Stimulated activated CD8-positive, alpha-beta memory T cell treated with anti-CD3 and anti-CD28 coated beads, Interleukin-12 subunit alpha, Interleukin-12 subunit beta, amount 100 ng/mL, for 24 hours (primary cell): ENCODE data around the gene SUFU.

ENCODE experiments used
- DNase-seq: peaks from one replicate; pipeline ENCODE4 v3.0.0-alpha.2; 2020; ENCODE audit errors: extremely low read depth

Gene SUFU

GRCh38 chr10:102670871-102671434 lies 167.2 kb downstream of the SUFU start:
- DNase-seq, result no peak

- no peak for DNase-seq
Measured at GRCh38 chr10:102673236-102673818, 169.6 kb downstream of the SUFU start.

GRCh38 chr10:102673819-102674511 lies 170.2 kb downstream of the SUFU start:
- DNase-seq, result no peak

GRCh38 chr10:102674566-102674965 lies 170.8 kb downstream of the SUFU start:
- DNase-seq, result no peak

- DNase-seq, result no peak
Measured at GRCh38 chr10:102675011-102675665, 171.4 kb downstream of the SUFU start.

GRCh38 chr10:102675666-102676533 lies 172.1 kb downstream of the SUFU start:
- no peak for DNase-seq

- DNase-seq, result no peak
Measured at GRCh38 chr10:102676534-102677315, 173.0 kb downstream of the SUFU start.

- no peak for DNase-seq
Measured at GRCh38 chr10:102677331-102678067, 173.7 kb downstream of the SUFU start.

- no peak for DNase-seq
Measured at GRCh38 chr10:102678068-102678400, 174.3 kb downstream of the SUFU start.

GRCh38 chr10:102678842-102679289 lies 175.1 kb downstream of the SUFU start:
- no peak for DNase-seq

GRCh38 chr10:102679596-102679995 lies 175.8 kb downstream of the SUFU start:
- DNase-seq, result no peak

- no peak for DNase-seq
Measured at GRCh38 chr10:102681696-102682095, 177.9 kb downstream of the SUFU start.

GRCh38 chr10:102682416-102682815 lies 178.6 kb downstream of the SUFU start:
- DNase-seq, result no peak

- no peak for DNase-seq
Measured at GRCh38 chr10:102682981-102683380, 179.2 kb downstream of the SUFU start.
